ENCODE results near the gene FBXO45. TPM values are rescaled to one million over a fixed set of nuclear protein-coding genes. Genes with fewer than 3 reads are reported as not detected.

Gene FBXO45
- total and polyA plus RNA-seq, 9 of the 15 experiments (the other 6 are each of a cell fraction or from before 2014, with no cell fraction given) = 15.2 to 52.8 (median 37.0) TPM

DNA sequence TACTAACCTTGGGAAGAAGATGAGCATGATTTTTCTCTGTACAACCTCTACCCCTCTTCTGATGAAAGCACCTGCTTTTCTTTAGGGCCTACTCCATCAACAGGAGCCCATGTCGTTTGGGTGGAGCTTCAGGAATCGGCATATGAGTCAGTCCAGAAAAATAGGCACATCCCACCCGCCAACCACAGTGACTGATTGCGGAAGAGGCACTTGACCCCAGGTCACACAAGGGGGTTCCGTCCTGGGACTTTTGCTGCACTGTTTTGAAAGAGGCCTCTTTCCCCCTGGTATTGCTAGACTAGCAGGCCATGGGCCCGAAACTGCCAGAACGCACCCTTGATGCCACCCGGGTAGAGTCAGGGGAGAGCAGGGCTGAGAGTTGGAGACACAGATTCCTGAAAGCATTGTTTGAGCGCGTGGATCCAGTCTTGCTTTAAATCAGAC is 51.7 kb downstream of the FBXO45 start (continued):
- TF ChIP-seq FOXJ3 (CRISPR knock-in tag; IDR thresholded peaks at IDR 0.05) (no peak), PPARD (CRISPR knock-in tag; IDR thresholded peaks at IDR 0.05) (no peak), TCFL5 (CRISPR knock-in tag; conservative IDR thresholded peaks at IDR 0.05) (no peak), ELF1 (tag; IDR thresholded peaks at IDR 0.05) (no peak)
- TF ChIP-seq, protein P1, sequence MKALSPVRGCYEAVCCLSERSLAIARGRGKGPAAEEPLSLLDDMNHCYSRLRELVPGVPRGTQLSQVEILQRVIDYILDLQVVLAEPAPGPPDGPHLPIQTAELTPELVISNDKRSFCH (CRISPR knock-in tag; IDR thresholded peaks at IDR 0.05) = no peak
- TF ChIP-seq, protein P1 (tag; IDR thresholded peaks at IDR 0.05) = no peak
- TF ChIP-seq, protein P2, sequence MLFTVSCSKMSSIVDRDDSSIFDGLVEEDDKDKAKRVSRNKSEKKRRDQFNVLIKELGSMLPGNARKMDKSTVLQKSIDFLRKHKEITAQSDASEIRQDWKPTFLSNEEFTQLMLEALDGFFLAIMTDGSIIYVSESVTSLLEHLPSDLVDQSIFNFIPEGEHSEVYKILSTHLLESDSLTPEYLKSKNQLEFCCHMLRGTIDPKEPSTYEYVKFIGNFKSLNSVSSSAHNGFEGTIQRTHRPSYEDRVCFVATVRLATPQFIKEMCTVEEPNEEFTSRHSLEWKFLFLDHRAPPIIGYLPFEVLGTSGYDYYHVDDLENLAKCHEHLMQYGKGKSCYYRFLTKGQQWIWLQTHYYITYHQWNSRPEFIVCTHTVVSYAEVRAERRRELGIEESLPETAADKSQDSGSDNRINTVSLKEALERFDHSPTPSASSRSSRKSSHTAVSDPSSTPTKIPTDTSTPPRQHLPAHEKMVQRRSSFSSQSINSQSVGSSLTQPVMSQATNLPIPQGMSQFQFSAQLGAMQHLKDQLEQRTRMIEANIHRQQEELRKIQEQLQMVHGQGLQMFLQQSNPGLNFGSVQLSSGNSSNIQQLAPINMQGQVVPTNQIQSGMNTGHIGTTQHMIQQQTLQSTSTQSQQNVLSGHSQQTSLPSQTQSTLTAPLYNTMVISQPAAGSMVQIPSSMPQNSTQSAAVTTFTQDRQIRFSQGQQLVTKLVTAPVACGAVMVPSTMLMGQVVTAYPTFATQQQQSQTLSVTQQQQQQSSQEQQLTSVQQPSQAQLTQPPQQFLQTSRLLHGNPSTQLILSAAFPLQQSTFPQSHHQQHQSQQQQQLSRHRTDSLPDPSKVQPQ (CRISPR knock-in tag; IDR thresholded peaks at IDR 0.05; ENCODE audit: borderline replicate concordance) = no peak
- TF ChIP-seq, protein P3, sequence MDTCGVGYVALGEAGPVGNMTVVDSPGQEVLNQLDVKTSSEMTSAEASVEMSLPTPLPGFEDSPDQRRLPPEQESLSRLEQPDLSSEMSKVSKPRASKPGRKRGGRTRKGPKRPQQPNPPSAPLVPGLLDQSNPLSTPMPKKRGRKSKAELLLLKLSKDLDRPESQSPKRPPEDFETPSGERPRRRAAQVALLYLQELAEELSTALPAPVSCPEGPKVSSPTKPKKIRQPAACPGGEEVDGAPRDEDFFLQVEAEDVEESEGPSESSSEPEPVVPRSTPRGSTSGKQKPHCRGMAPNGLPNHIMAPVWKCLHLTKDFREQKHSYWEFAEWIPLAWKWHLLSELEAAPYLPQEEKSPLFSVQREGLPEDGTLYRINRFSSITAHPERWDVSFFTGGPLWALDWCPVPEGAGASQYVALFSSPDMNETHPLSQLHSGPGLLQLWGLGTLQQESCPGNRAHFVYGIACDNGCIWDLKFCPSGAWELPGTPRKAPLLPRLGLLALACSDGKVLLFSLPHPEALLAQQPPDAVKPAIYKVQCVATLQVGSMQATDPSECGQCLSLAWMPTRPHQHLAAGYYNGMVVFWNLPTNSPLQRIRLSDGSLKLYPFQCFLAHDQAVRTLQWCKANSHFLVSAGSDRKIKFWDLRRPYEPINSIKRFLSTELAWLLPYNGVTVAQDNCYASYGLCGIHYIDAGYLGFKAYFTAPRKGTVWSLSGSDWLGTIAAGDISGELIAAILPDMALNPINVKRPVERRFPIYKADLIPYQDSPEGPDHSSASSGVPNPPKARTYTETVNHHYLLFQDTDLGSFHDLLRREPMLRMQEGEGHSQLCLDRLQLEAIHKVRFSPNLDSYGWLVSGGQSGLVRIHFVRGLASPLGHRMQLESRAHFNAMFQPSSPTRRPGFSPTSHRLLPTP (IDR thresholded peaks at IDR 0.05; ENCODE audit: borderline replicate concordance, extremely low read depth, insufficient read length) = no peak
- TF ChIP-seq, protein P4, sequence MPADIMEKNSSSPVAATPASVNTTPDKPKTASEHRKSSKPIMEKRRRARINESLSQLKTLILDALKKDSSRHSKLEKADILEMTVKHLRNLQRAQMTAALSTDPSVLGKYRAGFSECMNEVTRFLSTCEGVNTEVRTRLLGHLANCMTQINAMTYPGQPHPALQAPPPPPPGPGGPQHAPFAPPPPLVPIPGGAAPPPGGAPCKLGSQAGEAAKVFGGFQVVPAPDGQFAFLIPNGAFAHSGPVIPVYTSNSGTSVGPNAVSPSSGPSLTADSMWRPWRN (IDR thresholded peaks at IDR 0.05; ENCODE audit: low read depth) = peak; percentile 53; the same call in 1 of the 2 replicates
- TF ChIP-seq, protein P5, sequence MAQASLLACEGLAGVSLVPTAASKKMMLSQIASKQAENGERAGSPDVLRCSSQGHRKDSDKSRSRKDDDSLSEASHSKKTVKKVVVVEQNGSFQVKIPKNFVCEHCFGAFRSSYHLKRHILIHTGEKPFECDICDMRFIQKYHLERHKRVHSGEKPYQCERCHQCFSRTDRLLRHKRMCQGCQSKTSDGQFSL (CRISPR knock-in tag; IDR thresholded peaks at IDR 0.05) = no peak
- TF ChIP-seq, protein P5 (tag; IDR thresholded peaks at IDR 0.05) = no peak
